Measurements from ENCODE around the gene CLASP2.

CLASP2 gene

DNA sequence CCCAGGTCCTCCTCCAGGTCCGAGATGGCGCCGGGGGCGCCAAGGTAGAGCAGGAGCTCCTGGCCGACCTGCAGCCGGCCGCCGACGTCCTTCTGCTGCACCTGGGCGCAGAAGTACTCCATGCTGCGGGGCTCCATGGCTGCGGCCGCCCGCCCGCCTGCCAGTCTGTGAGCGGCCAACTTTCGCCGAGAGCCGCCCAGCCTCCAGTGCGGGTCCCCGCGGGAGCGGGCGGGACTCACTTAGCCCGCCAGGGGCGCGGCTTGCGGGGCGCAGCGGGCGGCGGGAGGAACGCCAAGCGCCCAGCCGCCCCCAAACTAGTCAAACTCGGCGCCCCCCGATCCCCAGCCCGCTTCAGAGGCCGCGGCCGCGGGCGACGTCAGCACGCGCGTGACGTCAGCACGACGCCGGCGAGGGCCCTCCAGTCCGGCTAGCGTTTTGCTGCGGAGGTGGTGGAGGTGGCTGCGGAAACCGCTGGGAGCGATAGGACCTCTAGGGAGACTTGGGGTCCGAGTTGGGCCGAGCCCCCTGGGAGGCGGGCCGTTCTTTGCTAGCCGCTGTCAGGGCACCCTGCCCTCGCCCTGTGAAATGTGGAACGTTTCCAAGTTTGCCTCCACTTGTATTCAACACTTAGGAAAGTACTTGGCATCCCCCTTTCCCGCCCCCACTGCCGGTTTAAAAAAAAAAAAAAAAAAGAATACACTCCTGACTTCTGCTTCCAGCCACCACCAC is at the start of gene CLASP2:
Gene CLASP2 (minus strand): TSS at position 389 of the 729 bp plus-strand sequence. CDS start 252 bp downstream, at position 137.
- TF ChIP-seq, protein P1, sequence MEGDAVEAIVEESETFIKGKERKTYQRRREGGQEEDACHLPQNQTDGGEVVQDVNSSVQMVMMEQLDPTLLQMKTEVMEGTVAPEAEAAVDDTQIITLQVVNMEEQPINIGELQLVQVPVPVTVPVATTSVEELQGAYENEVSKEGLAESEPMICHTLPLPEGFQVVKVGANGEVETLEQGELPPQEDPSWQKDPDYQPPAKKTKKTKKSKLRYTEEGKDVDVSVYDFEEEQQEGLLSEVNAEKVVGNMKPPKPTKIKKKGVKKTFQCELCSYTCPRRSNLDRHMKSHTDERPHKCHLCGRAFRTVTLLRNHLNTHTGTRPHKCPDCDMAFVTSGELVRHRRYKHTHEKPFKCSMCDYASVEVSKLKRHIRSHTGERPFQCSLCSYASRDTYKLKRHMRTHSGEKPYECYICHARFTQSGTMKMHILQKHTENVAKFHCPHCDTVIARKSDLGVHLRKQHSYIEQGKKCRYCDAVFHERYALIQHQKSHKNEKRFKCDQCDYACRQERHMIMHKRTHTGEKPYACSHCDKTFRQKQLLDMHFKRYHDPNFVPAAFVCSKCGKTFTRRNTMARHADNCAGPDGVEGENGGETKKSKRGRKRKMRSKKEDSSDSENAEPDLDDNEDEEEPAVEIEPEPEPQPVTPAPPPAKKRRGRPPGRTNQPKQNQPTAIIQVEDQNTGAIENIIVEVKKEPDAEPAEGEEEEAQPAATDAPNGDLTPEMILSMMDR (IDR thresholded peaks at IDR 0.05), result no peak

DNA sequence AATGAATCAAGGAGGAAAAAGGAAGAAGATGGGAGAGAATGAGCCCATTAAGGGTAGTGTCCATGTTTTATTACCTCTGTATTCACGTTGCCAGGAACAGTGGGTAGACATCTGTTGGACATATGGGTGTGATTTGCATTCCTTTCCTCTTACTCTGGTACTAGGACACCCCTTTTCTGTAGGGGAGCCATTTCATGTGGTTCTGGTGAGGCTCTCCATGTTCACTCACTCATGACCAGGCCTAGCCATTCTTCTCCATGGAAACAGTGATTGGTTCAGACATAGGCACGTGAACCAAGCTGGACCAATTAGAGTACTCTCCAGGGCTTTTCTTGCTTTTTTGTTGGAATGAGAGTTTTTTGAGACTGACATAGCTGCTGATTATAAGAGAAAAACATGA is 40.8 kb upstream of the CLASP2 start:
- TF ChIP-seq, protein P1 (IDR thresholded peaks at IDR 0.05), result no peak

DNA sequence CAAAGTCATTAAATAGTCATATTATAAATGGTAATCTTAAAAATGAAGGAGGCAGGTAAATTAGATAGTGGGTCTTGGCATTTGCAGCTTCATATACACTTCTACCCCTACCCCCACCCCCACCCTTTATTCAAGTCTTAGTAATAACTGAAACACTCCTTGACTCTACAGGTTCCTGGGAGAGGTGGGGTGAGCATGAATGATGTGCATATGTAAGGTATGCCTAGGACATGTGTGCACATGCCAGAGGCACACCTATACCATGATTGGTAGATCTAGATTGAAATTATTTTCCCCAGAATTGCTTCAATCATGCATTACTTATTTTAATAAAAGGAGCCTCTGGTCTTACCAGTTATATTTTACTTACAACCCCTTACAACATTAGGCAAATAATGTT is 40.2 kb upstream of the CLASP2 start:
- TF ChIP-seq, protein P1 (IDR thresholded peaks at IDR 0.05), result no peak

DNA sequence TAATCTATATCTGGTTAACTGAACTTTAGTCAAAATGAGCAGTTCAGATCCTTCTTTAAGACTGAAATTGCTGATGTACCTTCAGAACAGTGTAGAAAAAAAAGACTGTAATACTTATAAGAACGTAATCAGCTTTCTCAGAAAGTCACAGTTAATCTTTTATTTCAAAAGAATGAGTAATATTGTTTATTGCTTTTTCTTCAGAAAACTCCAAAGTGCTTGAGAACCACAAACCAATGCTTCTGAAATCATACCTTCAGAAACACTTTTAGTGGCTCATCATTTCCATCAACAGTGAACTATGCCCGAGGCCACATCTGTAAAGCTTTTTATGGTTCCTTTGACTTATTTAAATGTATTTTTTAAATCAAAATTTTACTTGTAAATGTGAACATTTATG is 33.3 kb upstream of the CLASP2 start:
- TF ChIP-seq, protein P1 (IDR thresholded peaks at IDR 0.05), result no peak

DNA sequence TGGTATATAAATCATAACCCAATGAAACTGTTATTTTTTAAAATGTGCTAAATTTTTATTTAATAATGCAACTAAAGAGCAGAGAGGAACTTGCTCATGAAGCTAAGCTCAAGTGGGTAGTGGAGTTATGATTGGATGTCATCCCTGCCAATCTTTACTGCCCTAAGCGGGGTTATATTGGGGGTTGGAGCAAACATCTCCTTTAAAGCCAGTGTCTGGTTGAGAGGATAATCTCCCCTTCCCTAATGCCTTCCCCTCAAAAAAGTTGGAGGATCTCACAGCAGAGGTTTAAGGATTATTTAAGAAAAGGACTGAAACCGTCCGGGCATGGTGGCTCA is 32.1 kb upstream of the CLASP2 start:
- TF ChIP-seq, protein P1 (IDR thresholded peaks at IDR 0.05), result no peak

DNA sequence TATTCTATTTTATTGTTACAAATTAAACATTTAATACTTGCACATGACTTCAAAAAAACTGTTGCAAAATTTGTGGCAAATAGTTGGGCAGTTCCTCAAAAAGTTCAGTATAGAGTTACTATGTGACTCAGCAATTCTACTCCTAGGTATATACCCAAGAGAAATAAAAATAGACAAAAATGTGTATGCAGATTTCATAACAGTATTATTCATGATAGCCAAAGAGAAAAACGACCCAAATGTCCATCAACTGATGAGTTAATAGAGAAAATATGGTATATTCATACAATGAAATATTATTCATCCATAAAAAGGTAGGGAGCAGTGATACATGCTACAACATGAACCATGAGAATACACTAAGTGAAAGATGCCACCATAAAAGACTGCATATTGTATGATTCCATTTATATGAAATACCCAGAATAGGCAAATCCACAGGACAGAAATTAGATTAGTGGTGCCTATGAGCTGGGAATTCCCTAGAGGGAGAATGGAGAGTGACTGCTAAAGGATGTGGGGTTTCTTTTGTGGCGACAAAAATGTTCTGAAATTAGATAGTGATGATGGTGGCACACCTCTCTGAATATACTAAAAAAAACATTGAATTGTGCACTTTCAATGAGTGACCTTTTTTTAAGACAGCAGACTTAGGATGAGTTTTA is 31.6 kb upstream of the CLASP2 start:
- TF ChIP-seq, protein P1 (IDR thresholded peaks at IDR 0.05), result no peak

DNA sequence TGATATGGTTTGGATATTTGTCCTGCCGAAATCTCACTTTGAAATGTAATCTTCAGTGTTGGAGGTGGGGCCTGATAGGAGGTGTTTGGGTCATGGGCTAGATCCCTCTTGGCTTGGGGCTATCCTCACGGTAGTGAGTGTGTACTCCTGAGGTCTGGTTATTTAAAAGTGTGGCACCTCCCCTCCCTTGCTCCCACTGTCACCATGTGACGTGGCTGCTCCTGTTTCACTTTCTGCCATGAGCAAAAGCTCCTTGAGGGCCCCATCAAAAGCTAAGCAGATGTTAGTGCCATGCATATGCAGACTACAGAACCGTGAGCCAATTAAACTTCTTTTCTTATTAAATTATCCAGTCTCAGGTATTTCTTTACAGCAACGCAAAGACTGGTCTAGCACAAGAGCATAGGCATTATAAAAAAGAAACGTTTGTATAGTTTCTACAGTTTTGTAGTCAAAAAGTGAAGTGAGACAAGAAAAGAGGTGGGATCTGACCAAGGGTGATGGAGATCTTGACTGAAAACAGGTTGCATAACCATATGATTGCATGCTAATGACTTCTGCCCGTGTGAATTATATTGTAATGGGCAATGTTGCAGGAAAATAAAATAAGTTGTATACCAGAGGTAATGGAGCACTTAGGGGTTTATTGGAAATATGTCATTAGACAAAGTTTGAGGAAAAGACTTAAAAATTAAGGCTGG is 28.5 kb upstream of the CLASP2 start:
- TF ChIP-seq, protein P1 (IDR thresholded peaks at IDR 0.05), result no peak

All from LNCAP (cell line).